H7 (cell line): ENCODE data around the gene DNAJA3. TPM values are rescaled to one million over a fixed set of nuclear protein-coding genes. Genes with fewer than 3 reads are reported as not detected.

Experiments used
- DNase-seq: peaks from one replicate; pipeline ENCODE4 v3.0.0; 2012
- H3K27me3 ChIP-seq: 2 replicates; pipeline ENCODE4 v1.6.0; 2011; ENCODE audit warnings: mild to moderate bottlenecking, low read length; ENCODE audit not compliant: control insufficient read depth, insufficient read depth
- H3K36me3 ChIP-seq: replicated peaks from 2 replicates; pipeline ENCODE4 v1.5.1; 2011; ENCODE audit warnings: low read length; ENCODE audit not compliant: control insufficient read depth, insufficient read depth
- H3K4me3 ChIP-seq: 2 replicates; pipeline ENCODE4 v1.5.1; 2011; ENCODE audit warnings: low read depth, mild to moderate bottlenecking, control low read depth, low read length, moderate library complexity; ENCODE audit not compliant: insufficient read depth
- total RNA-seq: library from RNA; depleted of rRNA; stranded (reverse); fragments of >200 nt; shearing (Covaris generic); gene quantifications from 2 replicates; pipeline ENCODE4 v1.2.3, GENCODE V29; 2014; rRNA removed

The DNAJA3 gene
- 85.5 and 87.8 TPM in 2 replicates for total RNA-seq

DNA sequence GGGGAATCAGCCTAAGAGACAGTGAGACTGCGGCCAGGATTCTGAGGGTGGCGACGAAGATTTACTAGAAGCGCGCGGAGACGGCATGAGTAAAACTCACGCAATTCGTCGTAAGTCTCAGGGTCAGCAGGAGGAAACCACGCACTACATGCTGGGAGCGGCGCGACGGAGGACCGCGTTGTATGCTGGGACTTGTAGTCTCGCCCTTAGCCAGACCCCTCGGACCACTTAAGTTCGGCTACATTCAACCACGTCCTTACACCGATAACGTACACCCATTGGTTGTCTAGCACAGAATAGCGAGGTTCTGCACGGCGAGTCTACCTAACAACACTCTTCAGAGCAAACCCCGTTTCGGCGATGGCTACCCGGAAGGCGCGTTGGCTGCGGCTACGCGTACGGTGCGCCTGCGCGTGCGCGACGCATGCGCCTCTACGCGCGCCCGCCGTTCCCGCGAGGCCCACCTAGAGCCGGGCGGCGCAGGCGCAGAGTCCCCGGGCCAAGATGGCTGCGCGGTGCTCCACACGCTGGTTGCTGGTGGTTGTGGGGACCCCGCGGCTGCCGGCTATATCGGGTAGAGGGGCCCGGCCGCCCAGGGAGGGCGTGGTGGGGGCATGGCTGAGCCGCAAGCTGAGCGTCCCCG, at the start of gene DNAJA3:
Gene DNAJA3, plus strand, starts transcription at position 491 of the 643 bp plus-strand sequence. Its CDS starts 14 bp downstream, at position 505.
- H3K36me3 ChIP-seq = 0 out of 2 replicates have a peak, but pooled peaks cover 1% of the 10 kb centered on the region
- peak; percentile 99 for DNase-seq
- peak within 1 kb of the TSS; percentile 89 for H3K4me3 ChIP-seq
- H3K27me3 ChIP-seq = no peaks in the 10 kb centered on the region

GRCh38 chr16:4376126-4376892, 49.4 kb upstream of the DNAJA3 start:
- peaks cover 3% of the 10 kb centered on the region for H3K27me3 ChIP-seq
- no peaks in the 10 kb centered on the region for H3K36me3 ChIP-seq
- DNase-seq = no peak
- no peak overlapping the region for H3K4me3 ChIP-seq

GRCh38 chr16:4376893-4377572, 48.6 kb upstream of the DNAJA3 start:
- Histone ChIP-seq H3K36me3 (no peaks in the 10 kb centered on the region), H3K27me3 (peaks cover 2% of the 10 kb centered on the region), H3K4me3 (no peak overlapping the region)
- DNase-seq = peak; percentile 85

DNA sequence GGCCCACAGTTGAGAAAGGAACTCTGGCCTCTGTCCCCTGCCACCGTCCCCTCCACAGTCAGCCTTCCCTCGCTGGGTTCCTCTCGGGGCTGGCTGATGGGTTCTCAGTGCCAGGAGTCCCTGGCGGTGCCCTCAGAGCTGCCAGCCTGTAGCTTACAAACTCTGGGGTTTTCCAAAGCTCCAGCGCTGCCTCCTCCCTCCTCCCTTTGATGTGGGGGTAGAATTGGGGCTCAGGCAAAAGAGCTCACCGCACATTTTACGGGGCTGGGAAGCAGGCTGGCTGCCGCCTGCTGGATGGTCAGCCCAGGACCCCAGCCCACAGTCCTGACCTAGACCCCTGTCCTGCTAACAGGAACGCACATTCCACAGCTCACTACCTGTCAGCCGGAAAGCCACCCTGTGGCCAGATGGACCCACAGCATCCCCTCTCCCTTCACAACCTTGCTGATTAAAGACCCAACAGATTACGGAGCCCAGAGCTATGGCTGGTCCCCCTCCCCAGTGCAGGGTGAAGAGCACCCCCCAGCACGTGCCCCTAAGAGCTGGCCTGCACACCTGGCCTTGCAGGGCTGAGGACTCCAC, 48.0 kb upstream of the DNAJA3 start:
- Histone ChIP-seq H3K27me3 (no peaks in the 10 kb centered on the region), H3K36me3 (no peaks in the 10 kb centered on the region), H3K4me3 (no peak overlapping the region)
- peak; percentile 90 for DNase-seq

GRCh38 chr16:4378161-4378666, 47.5 kb upstream of the DNAJA3 start:
- Histone ChIP-seq H3K4me3 (no peak overlapping the region), H3K27me3 (no peaks in the 10 kb centered on the region), H3K36me3 (no peaks in the 10 kb centered on the region)
- DNase-seq = no peak

- H3K27me3 ChIP-seq = no peaks in the 10 kb centered on the region
- H3K36me3 ChIP-seq = no peaks in the 10 kb centered on the region; the same call in 1 of the 2 replicates
- H3K4me3 ChIP-seq = no peak overlapping the region
- DNase-seq = peak; percentile 73
Measured at GRCh38 chr16:4378999-4379690, 46.5 kb upstream of the DNAJA3 start.

DNA sequence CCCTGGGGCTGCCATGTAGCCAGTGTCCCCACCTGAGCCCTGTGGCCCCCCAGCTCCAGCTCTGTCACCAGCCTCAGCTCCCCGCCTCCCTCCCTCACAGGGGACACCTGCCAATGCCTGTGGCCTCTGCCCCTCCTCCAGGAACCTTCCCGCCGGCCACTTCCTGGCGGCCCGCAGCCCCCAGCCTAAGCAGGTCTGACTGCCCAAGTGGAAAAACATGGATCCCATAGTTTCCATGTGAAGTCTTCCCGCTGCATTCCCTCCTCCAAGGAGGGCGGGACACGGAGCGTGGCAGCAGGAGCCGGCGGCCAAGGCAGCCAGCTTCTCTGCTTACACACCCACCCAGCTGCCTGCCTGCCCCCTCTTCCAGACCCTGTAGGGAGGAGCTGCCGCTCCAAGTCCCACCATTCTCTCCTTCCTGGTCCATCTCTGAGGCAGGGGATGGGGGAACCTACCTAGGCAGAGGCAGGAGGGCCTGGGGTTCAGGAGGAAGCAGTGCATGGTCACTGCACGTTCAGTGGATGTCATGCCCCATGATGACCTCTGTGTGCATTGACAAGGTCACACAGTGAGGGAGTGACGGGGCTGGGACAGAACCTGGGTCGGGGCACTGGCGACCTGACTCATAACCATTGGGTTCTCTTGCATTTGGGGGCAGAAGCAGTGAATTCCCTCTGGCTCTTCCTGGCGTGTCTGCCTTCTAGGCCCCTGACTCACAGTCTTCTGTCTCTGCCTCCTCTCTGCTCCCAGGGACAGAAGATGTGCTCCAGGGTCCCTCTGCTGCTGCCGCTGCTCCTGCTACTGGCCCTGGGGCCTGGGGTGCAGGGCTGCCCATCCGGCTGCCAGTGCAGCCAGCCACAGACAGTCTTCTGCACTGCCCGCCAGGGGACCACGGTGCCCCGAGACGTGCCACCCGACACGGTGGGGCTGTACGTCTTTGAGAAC, 45.3 kb upstream of the DNAJA3 start:
- Histone ChIP-seq H3K4me3 (no peak overlapping the region), H3K36me3 (no peaks in the 10 kb centered on the region; the same call in 1 of the 2 replicates), H3K27me3 (no peaks in the 10 kb centered on the region)
- DNase-seq = no peak

- Histone ChIP-seq H3K4me3 (no peak overlapping the region), H3K27me3 (no peaks in the 10 kb centered on the region), H3K36me3 (no peaks in the 10 kb centered on the region; the same call in 1 of the 2 replicates)
- DNase-seq = no peak
Measured at GRCh38 chr16:4381072-4381934, 44.4 kb upstream of the DNAJA3 start.

GRCh38 chr16:4381935-4382794, 43.5 kb upstream of the DNAJA3 start:
- no peaks in the 10 kb centered on the region; the same call in 1 of the 2 replicates for H3K36me3 ChIP-seq
- H3K27me3 ChIP-seq = no peaks in the 10 kb centered on the region
- DNase-seq = no peak
- no peak overlapping the region for H3K4me3 ChIP-seq

DNA sequence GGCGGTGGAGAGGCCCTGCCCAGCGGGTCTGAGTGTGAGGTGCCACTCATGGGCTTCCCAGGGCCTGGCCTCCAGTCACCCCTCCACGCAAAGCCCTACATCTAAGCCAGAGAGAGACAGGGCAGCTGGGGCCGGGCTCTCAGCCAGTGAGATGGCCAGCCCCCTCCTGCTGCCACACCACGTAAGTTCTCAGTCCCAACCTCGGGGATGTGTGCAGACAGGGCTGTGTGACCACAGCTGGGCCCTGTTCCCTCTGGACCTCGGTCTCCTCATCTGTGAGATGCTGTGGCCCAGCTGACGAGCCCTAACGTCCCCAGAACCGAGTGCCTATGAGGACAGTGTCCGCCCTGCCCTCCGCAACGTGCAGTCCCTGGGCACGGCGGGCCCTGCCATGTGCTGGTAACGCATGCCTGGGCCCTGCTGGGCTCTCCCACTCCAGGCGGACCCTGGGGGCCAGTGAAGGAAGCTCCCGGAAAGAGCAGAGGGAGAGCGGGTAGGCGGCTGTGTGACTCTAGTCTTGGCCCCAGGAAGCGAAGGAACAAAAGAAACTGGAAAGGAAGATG, 42.8 kb upstream of the DNAJA3 start:
- H3K4me3 ChIP-seq = no peak overlapping the region
- H3K36me3 ChIP-seq = no peaks in the 10 kb centered on the region; the same call in none of the 2 replicates
- no peak for DNase-seq
- H3K27me3 ChIP-seq = no peaks in the 10 kb centered on the region

GRCh38 chr16:4383591-4384444, 41.9 kb upstream of the DNAJA3 start:
- H3K36me3 ChIP-seq = no peaks in the 10 kb centered on the region; the same call in none of the 2 replicates
- no peaks in the 10 kb centered on the region for H3K27me3 ChIP-seq
- no peak overlapping the region for H3K4me3 ChIP-seq
- DNase-seq = no peak
